Measurements from ENCODE around the gene WNT9A.

DNA sequence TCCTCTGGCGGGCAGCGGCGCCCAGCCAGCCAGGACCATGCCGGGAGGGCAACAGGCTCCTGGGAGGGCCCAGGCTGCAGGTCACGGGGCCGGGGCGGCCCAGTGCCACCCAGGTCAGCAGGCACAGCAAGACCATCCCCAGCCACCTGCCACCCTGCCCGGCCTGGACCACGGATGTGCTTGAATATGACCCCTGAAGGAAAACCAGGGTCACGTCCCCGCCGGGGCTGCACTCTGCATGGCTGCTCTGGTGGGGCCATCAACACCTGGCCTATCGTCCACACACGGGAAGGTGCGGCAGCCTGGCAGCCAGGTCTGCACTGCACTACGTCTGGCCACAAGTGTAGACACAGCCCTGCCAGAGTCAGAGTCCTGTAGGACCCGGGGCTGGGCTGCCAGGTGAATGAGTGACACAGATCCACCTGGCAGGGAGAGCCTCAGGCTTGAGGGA lies 6.9 kb downstream of the WNT9A start:
- TF ChIP-seq, protein P1, sequence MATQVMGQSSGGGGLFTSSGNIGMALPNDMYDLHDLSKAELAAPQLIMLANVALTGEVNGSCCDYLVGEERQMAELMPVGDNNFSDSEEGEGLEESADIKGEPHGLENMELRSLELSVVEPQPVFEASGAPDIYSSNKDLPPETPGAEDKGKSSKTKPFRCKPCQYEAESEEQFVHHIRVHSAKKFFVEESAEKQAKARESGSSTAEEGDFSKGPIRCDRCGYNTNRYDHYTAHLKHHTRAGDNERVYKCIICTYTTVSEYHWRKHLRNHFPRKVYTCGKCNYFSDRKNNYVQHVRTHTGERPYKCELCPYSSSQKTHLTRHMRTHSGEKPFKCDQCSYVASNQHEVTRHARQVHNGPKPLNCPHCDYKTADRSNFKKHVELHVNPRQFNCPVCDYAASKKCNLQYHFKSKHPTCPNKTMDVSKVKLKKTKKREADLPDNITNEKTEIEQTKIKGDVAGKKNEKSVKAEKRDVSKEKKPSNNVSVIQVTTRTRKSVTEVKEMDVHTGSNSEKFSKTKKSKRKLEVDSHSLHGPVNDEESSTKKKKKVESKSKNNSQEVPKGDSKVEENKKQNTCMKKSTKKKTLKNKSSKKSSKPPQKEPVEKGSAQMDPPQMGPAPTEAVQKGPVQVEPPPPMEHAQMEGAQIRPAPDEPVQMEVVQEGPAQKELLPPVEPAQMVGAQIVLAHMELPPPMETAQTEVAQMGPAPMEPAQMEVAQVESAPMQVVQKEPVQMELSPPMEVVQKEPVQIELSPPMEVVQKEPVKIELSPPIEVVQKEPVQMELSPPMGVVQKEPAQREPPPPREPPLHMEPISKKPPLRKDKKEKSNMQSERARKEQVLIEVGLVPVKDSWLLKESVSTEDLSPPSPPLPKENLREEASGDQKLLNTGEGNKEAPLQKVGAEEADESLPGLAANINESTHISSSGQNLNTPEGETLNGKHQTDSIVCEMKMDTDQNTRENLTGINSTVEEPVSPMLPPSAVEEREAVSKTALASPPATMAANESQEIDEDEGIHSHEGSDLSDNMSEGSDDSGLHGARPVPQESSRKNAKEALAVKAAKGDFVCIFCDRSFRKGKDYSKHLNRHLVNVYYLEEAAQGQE (IDR thresholded peaks at IDR 0.05; ENCODE audit: insufficient replicate concordance, low read depth): no peak
- TF ChIP-seq POLR2AphosphoS5 (IDR thresholded peaks at IDR 0.05; ENCODE audit: low read depth) (no peak), GABPA (IDR thresholded peaks at IDR 0.05; ENCODE audit: low read depth) (no peak)
- TF ChIP-seq, protein P2, sequence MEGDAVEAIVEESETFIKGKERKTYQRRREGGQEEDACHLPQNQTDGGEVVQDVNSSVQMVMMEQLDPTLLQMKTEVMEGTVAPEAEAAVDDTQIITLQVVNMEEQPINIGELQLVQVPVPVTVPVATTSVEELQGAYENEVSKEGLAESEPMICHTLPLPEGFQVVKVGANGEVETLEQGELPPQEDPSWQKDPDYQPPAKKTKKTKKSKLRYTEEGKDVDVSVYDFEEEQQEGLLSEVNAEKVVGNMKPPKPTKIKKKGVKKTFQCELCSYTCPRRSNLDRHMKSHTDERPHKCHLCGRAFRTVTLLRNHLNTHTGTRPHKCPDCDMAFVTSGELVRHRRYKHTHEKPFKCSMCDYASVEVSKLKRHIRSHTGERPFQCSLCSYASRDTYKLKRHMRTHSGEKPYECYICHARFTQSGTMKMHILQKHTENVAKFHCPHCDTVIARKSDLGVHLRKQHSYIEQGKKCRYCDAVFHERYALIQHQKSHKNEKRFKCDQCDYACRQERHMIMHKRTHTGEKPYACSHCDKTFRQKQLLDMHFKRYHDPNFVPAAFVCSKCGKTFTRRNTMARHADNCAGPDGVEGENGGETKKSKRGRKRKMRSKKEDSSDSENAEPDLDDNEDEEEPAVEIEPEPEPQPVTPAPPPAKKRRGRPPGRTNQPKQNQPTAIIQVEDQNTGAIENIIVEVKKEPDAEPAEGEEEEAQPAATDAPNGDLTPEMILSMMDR (IDR thresholded peaks at IDR 0.05; ENCODE audit: insufficient read depth, low read length): no peak
